ENCODE measurements around the gene CDK13.
A peak's percentile ranks its signal among the peaks of the same experiment; 100 is the strongest.
"Not testable (repeated sequence)": the region's sequence is repeated elsewhere in the genome, so short reads cannot be mapped to it uniquely, and the experiment has no call there.

The CDK13 gene

GRCh38 chr7:40105879-40106473, 155.9 kb downstream of the CDK13 start:
- no peak for DNase-seq

GRCh38 chr7:40115936-40116335, 165.9 kb downstream of the CDK13 start:
- no peak for DNase-seq

DNA sequence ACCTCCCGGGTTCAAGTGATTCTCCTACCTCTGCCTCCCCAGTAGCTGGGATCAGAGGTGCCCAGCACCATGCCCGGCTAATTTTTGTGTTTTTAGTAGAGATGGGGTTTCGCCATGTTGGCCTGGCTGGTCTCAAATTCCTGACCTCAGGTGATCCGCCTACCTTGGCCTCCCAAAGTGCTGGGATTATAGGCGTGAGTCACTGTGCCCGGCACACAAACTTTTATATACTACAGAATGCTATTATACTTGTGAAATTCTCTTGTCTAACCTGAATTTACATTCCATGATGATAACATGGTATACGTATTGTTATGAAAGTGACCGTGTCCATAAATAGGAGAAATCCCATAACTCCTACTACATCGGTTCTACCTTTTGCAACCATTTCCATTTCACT, 167.1 kb downstream of the CDK13 start:
- not testable (repeated sequence) for DNase-seq

DNA sequence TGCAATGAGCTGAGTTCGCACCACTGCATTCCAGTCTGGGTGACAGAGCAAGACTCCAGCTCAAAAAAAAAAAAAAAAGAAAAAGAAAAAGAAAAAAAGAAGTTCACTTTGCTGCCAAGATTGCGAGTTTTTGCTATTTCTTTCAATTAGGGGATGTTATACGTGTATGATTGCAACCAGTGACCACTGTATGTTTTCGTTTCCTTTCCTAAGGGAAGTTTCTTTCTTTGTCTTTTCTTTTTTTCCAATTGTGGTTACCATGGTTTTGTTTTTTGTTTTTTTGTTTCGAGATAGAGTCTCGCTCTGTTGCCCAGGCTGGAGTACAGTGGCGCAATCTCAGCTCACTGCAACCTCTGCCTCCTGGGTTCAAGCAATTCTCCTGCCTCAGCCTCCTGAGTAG, 168.1 kb downstream of the CDK13 start:
- not testable (repeated sequence) for DNase-seq

DNA sequence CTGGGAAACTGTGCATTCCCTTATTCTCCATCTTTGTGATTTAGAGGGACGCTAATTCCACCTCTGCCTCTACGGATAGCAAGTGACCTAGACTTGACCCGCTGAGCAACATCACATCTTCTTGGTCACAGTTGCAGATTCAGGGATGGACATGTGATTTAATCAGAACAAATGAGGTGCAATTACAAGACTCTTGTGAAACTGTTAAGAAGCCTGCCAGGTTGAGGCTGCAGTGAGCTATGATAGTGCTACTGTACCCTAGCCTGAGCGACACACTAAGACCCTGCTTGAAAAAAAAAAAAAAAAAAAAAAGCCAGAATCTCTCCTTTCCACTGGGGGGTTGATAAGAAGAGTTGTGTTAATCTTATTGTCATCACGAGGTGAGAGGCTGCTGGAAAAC, 170.0 kb downstream of the CDK13 start:
- DNase-seq: no peak

DNA sequence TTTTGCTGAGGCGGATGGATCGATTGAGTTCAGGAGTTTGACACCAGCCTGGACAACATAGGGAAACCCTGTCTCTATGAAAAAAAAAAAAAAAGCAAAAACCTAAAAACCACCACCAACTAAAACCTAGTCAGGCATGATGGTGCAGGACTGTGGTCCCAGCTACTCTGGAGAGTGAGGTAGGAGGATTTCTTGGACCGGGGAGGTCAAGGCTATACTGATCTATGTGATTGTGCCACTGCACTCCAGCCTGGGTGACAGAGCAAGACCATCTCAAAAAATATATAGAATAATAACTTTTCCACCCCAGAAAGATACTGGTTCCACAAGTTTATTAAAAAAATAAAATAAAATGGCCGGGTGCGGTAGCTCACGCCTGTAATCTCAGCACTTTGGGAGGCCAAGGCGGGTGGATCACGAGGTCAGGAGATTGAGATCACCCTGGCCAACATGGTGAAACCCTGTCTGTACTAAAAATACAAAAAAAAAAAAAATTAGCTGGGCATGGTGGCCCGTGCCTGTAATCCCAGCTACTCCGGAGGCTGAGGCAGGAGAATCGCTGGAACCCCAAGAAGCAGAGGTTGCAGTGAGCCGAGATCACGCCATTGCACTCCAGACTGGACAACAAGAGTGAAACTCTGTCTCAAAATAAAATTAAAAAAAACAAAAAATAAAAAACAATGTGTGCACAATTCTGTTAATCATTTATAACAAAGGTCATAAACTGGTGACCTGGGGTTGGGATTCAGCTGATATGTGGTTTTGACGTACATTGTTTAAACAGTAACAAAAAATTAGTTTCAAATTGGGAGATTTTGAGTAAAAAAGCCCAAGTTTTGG, 172.3 kb downstream of the CDK13 start:
- DNase-seq: not testable (repeated sequence)

- no peak for DNase-seq
Measured at GRCh38 chr7:40122940-40123254, 172.8 kb downstream of the CDK13 start.

DNA sequence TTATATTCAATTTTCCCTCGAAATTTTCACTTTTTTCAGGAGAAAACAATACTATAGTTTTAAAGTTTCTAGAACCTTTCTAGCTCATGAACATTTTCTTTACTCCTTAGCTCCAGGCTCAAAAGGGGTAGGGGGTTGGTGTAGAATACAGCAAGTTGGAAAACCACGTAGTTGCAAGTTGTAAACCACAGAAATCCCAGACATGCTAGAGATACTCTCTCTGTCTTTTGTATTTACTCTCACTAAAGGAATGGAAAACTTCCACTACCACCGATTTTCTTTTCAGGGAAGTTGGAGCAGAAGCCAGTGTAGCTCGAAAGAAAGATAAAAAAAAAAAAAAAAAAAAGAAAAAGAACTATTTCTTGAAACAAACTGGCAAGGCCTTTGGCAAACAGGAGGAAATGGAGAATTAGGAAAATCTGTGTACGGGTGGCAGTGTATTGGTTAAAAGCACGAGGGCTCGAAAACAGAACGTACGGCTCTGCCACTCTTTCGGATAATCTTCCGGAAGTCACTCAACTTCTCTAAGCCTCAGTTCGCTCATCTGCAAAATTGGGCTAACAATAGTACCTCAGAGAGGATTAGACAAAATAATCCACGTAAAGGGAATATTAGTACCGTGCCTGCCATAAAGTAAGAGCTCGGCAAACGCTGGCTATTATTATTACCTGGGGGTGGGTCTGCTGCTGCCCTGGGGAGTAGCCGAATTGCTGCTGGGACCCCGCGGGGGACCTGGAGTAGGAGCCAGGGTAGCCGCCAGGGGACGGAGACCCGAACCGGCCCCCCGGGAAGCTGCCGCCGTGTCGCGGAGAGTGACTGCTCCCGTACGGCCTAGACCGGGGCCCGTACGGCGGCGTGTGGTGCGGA, 183.7 kb downstream of the CDK13 start:
- DNase-seq: no peak

DNA sequence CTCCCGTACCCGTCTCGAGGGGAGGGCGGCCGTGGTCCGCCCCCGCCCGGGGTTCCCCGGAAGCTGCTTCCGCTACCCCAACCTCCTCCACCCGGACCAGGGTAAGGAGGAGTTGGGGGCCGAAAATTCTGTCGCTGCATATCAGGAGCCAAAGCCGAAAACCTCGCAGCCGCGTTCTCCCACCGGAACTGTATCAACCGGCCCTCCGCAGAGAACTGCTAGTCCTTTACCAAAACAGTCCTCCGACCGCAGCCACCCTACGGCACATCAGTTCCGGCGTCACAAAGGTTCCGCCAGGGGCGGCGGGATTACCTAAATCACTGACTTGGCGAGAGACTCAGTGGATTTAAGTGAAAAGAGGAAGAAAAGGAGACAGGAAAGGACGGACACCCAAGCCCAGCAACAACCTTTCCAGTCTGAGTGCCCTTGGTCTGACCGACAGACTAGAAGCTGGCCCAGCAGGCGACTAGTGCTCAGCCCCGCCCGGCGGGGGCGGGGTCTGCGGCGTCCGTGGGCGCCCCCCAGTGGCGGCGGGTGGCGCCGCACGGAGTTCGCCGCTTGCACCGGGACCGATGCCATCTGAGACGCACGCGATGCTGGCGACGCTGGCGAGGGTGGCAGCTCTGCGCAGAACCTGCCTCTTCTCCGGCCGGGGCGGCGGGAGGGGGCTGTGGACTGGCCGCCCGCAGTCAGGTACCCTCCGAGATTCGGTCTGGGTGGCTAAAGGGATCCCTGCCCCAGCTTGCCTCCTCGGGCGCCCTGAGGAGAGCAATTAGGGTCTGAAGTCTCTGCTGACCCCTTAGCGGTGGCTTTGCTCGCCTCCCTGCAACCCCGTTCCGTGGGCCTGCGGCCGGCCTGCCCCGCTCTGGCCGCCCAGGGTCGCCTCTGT, 184.6 kb downstream of the CDK13 start, which contains the start of the genes MPLKIP and SUGCT:
Gene MPLKIP, minus strand, starts transcription at position 195 of the 889 bp plus-strand sequence. Its CDS starts 55 bp downstream, at position 140.
Gene SUGCT, plus strand, starts transcription at position 578 of the 889 bp plus-strand sequence.
- peak; percentile 91 for DNase-seq

GRCh38 chr7:40135317-40135610, 185.2 kb downstream of the CDK13 start:
- no peak for DNase-seq

- no peak for DNase-seq
Measured at GRCh38 chr7:40137563-40137962, 187.5 kb downstream of the CDK13 start.

- no peak for DNase-seq
Measured at GRCh38 chr7:40138973-40139372, 188.9 kb downstream of the CDK13 start.

DNA sequence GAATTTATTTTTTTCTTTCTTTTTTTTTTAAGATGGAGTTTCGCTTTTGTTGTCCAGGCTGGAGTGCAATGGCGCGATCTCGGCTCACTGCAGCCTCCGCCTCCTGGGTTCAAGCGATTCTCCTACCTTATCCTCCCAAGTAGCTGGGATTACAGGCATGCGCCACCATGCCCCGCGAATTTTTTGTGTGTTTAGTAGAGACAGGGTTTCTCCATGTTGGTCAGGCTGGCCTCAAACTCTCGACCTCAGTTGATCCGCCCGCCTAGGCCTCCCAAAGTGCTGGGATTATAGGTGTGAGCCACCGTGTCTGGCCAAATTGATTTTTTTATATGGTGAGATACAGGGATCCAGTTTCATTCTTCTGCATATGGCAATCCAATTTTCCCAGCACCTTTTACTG, 189.8 kb downstream of the CDK13 start:
- DNase-seq: not testable (repeated sequence)

- DNase-seq: not testable (repeated sequence)
Measured at GRCh38 chr7:40141916-40142315, 191.9 kb downstream of the CDK13 start.

DNA sequence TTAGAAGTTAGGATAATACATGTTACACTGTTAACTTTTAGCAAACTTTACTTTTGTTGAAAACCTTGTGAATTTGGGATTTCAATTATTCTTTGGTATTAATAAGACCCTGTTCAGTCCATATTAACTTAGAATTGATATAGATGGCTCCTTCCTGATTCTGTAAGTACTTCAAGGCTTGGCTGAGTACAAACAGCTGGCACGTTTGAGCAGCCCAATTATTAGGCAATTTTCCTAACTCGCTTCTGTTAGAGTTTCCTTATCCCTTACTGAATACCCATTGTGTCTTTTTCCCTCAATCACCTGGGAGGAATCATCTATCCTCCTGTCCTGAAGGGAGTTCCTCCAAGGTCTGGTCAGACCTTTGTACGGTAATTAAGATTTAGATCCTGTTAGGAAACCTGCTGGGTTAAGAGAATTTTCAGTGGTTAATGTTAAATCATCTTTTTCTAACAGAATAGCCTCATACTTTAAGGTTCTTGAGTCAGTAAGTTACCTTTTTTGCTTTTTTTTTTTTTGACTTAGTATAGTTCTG, 195.6 kb downstream of the CDK13 start:
- DNase-seq: not testable (repeated sequence)

GRCh38 chr7:40147371-40148246, 197.6 kb downstream of the CDK13 start:
- no peak for DNase-seq

DNA sequence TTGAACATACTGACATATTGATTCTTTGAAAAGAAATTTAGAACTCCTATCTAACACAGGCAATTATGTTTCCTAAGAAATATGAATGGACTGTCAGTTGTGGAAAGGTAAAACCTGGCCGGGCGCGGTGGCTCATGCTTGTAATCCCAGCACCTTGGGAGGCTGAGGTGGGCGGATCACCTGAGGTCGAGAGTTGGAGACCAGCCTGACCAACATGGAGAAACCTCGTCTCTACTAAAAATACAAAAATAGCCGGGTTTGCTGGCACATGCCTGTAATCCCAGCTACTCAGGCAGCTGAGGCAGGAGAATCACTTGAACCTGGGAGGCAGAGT, 198.2 kb downstream of the CDK13 start:
- not testable (repeated sequence) for DNase-seq

GRCh38 chr7:40148671-40149070, 198.6 kb downstream of the CDK13 start:
- no peak for DNase-seq

Data from right hindlimb (tissue), 1 donor.